HG03354 (cell line): ENCODE data around the gene HEXIM2.
"Not testable (repeated sequence)": the region's sequence is repeated elsewhere in the genome, so short reads cannot be mapped to it uniquely, and the experiment has no call there.

ENCODE experiments used
- ATAC-seq: cut with Tn5 transposase; IDR thresholded peaks from one replicate; pipeline ENCODE4 v1.9.1; 2021; ENCODE audit warnings: mild to moderate bottlenecking; ENCODE audit not compliant: unreplicated experiment, poor library complexity, severe bottlenecking

HEXIM2 gene

DNA sequence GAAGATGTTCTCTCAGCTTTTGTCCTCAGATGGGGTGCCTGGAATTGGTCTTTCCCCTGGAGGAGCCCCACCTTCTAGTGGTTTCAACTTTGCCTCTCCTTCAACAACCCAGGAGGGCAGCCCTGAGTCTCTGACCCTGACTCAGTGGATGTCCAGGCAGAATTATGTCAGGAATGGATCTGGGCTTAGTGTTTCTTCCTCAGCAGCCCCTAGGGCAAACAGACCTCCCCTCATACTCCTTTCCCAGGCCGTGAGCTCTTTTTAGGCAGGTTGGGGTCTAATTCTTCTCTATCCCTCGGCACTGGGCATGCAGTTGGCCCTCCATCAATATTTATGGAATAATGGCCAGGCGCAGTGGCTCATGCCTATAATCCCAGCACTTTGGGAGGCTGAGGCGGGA lies 39.8 kb downstream of the HEXIM2 start:
- no peak for ATAC-seq

DNA sequence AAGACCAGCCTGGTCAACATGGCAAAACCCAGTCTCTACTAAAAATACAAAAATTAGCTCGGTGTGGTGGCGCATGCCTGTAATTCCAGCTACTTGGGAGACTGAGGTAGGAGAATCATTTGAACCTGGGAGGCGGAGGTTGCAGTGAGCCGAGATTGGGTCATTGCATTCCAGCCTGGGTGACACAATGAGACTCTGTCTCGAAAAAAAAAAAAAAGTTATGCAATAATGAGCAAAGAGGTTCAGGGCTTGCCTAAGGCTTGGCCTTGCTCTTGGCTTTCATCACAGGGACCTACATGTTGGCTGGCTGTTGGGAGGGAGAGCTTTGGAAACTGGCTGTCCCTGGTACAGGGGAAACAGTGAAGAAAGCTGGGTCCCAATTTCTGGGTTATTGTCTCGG lies 40.2 kb downstream of the HEXIM2 start:
- ATAC-seq: not testable (repeated sequence)

DNA sequence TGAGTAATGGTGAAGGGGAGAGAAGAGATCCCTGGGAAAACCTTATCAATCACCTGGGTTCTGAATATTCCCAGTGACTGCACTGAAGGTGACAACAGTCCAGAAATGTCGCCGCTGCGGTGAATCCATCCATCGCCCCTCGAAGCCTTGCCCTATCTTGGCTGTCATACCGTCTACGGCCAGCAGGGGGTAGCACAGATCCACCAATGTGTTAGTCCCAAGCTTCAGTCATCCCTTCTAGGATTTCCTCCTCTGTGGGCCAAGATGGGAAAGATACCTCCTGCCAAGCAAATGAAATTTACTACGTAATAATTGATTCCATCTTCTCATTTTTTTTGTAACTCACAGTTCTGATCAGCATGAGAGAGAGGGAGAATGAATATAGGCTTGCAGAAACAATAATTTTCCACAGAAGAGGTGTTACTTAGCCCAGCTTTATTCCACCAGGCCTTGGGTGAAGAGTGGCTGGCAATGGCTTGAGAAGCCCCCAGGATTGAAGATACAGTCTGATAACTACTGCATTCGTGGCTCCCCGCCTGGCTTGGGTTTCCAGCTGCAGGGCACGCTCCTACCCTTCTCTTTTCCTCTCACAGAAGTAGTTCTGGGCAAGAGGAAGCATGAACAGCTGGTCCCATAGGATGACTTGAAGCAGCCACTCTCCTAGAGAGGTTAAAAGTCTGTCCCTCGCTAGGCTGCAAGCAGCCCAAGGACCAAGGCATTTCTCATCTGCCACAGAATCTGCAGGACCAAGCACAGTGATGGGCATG lies 57.4 kb downstream of the HEXIM2 start:
- ATAC-seq: no peak
